ENCODE measurements around the gene MLLT1. TPM values are rescaled to one million over a fixed set of nuclear protein-coding genes. Genes with fewer than 3 reads are reported as not detected.
"Not testable (repeated sequence)": the region's sequence is repeated elsewhere in the genome, so short reads cannot be mapped to it uniquely, and the experiment has no call there.

The MLLT1 gene
- total RNA-seq, 2 donors from 2014 or later, result 31.3 to 51.8 TPM

GRCh38 chr19:6286676-6287075, 6.9 kb upstream of the MLLT1 start:
- ATAC-seq (replicated peaks), result no peak
- H3K27ac Mint-ChIP-seq, result no peak overlapping the region
- H3K36me3 Mint-ChIP-seq (ENCODE audit: low read depth), result no peaks in the 10 kb centered on the region
- H3K4me1 Mint-ChIP-seq, result no peaks in the 10 kb centered on the region
- H3K9me3 Mint-ChIP-seq, result peaks cover 5% of the 10 kb centered on the region
- no peaks in the 10 kb centered on the region for H3K27me3 Mint-ChIP-seq
- no peak overlapping the region for H3K4me3 Mint-ChIP-seq

GRCh38 chr19:6282393-6282792, 2.6 kb upstream of the MLLT1 start:
- not testable (repeated sequence) for H3K9me3 Mint-ChIP-seq; H3K27ac Mint-ChIP-seq; H3K4me3 Mint-ChIP-seq; H3K27me3 Mint-ChIP-seq; ATAC-seq (replicated peaks)
- H3K4me1 Mint-ChIP-seq, result peaks cover 17% of the 10 kb centered on the region
- peaks cover 16% of the 10 kb centered on the region for H3K36me3 Mint-ChIP-seq (ENCODE audit: low read depth)

- peak overlapping the region; percentile 94 for H3K4me3 Mint-ChIP-seq
- H3K36me3 Mint-ChIP-seq (ENCODE audit: low read depth), result peaks cover 16% of the 10 kb centered on the region
- peak; percentile 57 for ATAC-seq (replicated peaks)
- no peaks in the 10 kb centered on the region for H3K27me3 Mint-ChIP-seq
- H3K4me1 Mint-ChIP-seq, result peaks cover 24% of the 10 kb centered on the region
- no peaks in the 10 kb centered on the region for H3K9me3 Mint-ChIP-seq
- peak overlapping the region; percentile 94 for H3K27ac Mint-ChIP-seq
These were observed 200 bp downstream of the MLLT1 start for GRCh38 chr19:6279620-6279930.

GRCh38 chr19:6278740-6279619, 795 bp downstream of the MLLT1 start:
- peaks cover 24% of the 10 kb centered on the region for H3K4me1 Mint-ChIP-seq
- no peak for ATAC-seq (replicated peaks)
- peaks cover 16% of the 10 kb centered on the region for H3K36me3 Mint-ChIP-seq (ENCODE audit: low read depth)
- no peaks in the 10 kb centered on the region for H3K27me3 Mint-ChIP-seq
- peak overlapping the region; percentile 94 for H3K4me3 Mint-ChIP-seq
- H3K27ac Mint-ChIP-seq, result peak overlapping the region; percentile 94
- no peaks in the 10 kb centered on the region for H3K9me3 Mint-ChIP-seq

- peaks cover 16% of the 10 kb centered on the region for H3K36me3 Mint-ChIP-seq (ENCODE audit: low read depth)
- no peaks in the 10 kb centered on the region for H3K27me3 Mint-ChIP-seq
- H3K27ac Mint-ChIP-seq, result peak overlapping the region; percentile 94
- ATAC-seq (replicated peaks), result no peak
- peak overlapping the region; percentile 94 for H3K4me3 Mint-ChIP-seq
- no peaks in the 10 kb centered on the region for H3K9me3 Mint-ChIP-seq
- H3K4me1 Mint-ChIP-seq, result peaks cover 24% of the 10 kb centered on the region
These were observed 1.7 kb downstream of the MLLT1 start for GRCh38 chr19:6278051-6278450.

- no peaks in the 10 kb centered on the region for H3K27me3 Mint-ChIP-seq
- H3K36me3 Mint-ChIP-seq (ENCODE audit: low read depth), result peaks cover 16% of the 10 kb centered on the region
- H3K4me1 Mint-ChIP-seq, result peaks cover 32% of the 10 kb centered on the region
- H3K9me3 Mint-ChIP-seq, result no peaks in the 10 kb centered on the region
- H3K4me3 Mint-ChIP-seq, result no peak overlapping the region
- no peak for ATAC-seq (replicated peaks)
- H3K27ac Mint-ChIP-seq, result peak overlapping the region; percentile 59
These were observed 3.3 kb downstream of the MLLT1 start for GRCh38 chr19:6276447-6276846.

GRCh38 chr19:6275170-6275744, 4.5 kb downstream of the MLLT1 start:
- H3K4me3 Mint-ChIP-seq, result no peak overlapping the region
- peak overlapping the region; percentile 28 for H3K27ac Mint-ChIP-seq
- H3K27me3 Mint-ChIP-seq, result no peaks in the 10 kb centered on the region

GRCh38 chr19:6274756-6275155, 5.0 kb downstream of the MLLT1 start:
- H3K9me3 Mint-ChIP-seq, result no peaks in the 10 kb centered on the region
- no peaks in the 10 kb centered on the region for H3K27me3 Mint-ChIP-seq
- ATAC-seq (replicated peaks), result no peak
- H3K4me1 Mint-ChIP-seq, result peaks cover 37% of the 10 kb centered on the region
- H3K27ac Mint-ChIP-seq, result peak overlapping the region; percentile 50
- no peak overlapping the region for H3K4me3 Mint-ChIP-seq
- H3K36me3 Mint-ChIP-seq (ENCODE audit: low read depth), result peaks cover 32% of the 10 kb centered on the region

More at GRCh38 chr19:6275170-6275744, 4.5 kb downstream of the MLLT1 start:
- Mint-ChIP-seq H3K9me3 (no peaks in the 10 kb centered on the region), H3K36me3 (ENCODE audit: low read depth) (peaks cover 27% of the 10 kb centered on the region), H3K4me1 (peaks cover 37% of the 10 kb centered on the region)
- no peak for ATAC-seq (replicated peaks)

- Mint-ChIP-seq H3K4me3 (no peak overlapping the region), H3K27me3 (no peaks in the 10 kb centered on the region), H3K4me1 (peaks cover 36% of the 10 kb centered on the region), H3K9me3 (no peaks in the 10 kb centered on the region), H3K27ac (peak overlapping the region; percentile 71), H3K36me3 (ENCODE audit: low read depth) (peaks cover 38% of the 10 kb centered on the region)
- ATAC-seq (replicated peaks), result no peak
These were observed 5.8 kb downstream of the MLLT1 start for GRCh38 chr19:6273701-6274601.

GRCh38 chr19:6272913-6273600, 6.7 kb downstream of the MLLT1 start:
- H3K9me3 Mint-ChIP-seq, result no peaks in the 10 kb centered on the region
- peaks cover 40% of the 10 kb centered on the region for H3K36me3 Mint-ChIP-seq (ENCODE audit: low read depth)
- no peak overlapping the region for H3K4me3 Mint-ChIP-seq
- H3K27me3 Mint-ChIP-seq, result no peaks in the 10 kb centered on the region
- H3K27ac Mint-ChIP-seq, result peak overlapping the region; percentile 71
- no peak for ATAC-seq (replicated peaks)
- H3K4me1 Mint-ChIP-seq, result peaks cover 27% of the 10 kb centered on the region

- Mint-ChIP-seq H3K36me3 (ENCODE audit: low read depth) (peaks cover 40% of the 10 kb centered on the region), H3K9me3 (no peaks in the 10 kb centered on the region), H3K27ac (peak overlapping the region; percentile 71), H3K4me3 (no peak overlapping the region), H3K27me3 (no peaks in the 10 kb centered on the region), H3K4me1 (peaks cover 20% of the 10 kb centered on the region)
- no peak for ATAC-seq (replicated peaks)
These were observed 7.4 kb downstream of the MLLT1 start for GRCh38 chr19:6272411-6272791.

- ATAC-seq (replicated peaks), result no peak
- Mint-ChIP-seq H3K4me1 (peaks cover 20% of the 10 kb centered on the region), H3K9me3 (no peaks in the 10 kb centered on the region), H3K4me3 (no peak overlapping the region), H3K36me3 (ENCODE audit: low read depth) (peaks cover 45% of the 10 kb centered on the region), H3K27me3 (no peaks in the 10 kb centered on the region), H3K27ac (peak overlapping the region; percentile 71)
These were observed 7.9 kb downstream of the MLLT1 start for GRCh38 chr19:6271721-6272410.

- no peak for ATAC-seq (replicated peaks)
- Mint-ChIP-seq H3K4me3 (no peak overlapping the region), H3K27me3 (no peaks in the 10 kb centered on the region), H3K9me3 (no peaks in the 10 kb centered on the region), H3K4me1 (peaks cover 14% of the 10 kb centered on the region), H3K36me3 (ENCODE audit: low read depth) (peaks cover 51% of the 10 kb centered on the region), H3K27ac (peak overlapping the region; percentile 51)
These were observed 8.5 kb downstream of the MLLT1 start for GRCh38 chr19:6271251-6271650.
